ENCODE measurements around the gene RC3H1. TPM values are rescaled to one million over a fixed set of nuclear protein-coding genes. Genes with fewer than 3 reads are reported as not detected.

Gene RC3H1
- polyA plus RNA-seq, 1 donor from 2014 or later = 6.0 TPM

DNA sequence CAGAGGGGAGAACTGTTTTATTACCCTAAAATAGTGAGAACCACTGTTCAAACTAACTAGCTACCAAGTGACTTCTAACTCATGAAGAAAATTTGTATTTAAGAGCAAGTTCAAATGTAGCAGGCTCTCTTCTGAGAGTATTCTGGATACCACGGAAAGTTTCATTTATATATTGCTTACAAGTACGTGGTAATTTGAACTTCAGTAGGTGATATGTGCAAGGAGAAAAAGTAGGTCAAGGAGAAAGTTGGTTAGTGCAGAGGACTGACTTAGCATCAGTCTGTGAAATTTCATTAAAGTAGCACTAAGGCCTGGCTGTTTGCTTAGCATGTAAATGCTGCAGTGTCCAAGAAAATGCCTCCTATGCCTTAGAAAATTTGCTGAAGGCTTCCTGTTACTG is 121.7 kb downstream of the RC3H1 start:
- Mint-ChIP-seq H3K36me3 (peaks cover 4% of the 10 kb centered on the region), H3K9me3 (no peaks in the 10 kb centered on the region), H3K27me3 (no peaks in the 10 kb centered on the region), H3K4me3 (no peak overlapping the region), H3K4me1 (peaks cover 12 to 15% (median 14%) of the 10 kb centered on the region in 3 donors), H3K27ac (no peak overlapping the region)

GRCh38 chr1:173894189-173894588 is 128.0 kb downstream of the RC3H1 start:
- H3K36me3 Mint-ChIP-seq = peaks cover 13% of the 10 kb centered on the region

GRCh38 chr1:173893611-173894010 is 128.5 kb downstream of the RC3H1 start:
- Mint-ChIP-seq H3K9me3 (no peaks in the 10 kb centered on the region), H3K36me3 (peaks cover 16% of the 10 kb centered on the region), H3K4me1 (peaks cover 12 to 14% (median 13%) of the 10 kb centered on the region in 3 donors), H3K27me3 (no peaks in the 10 kb centered on the region), H3K4me3 (no peak overlapping the region), H3K27ac (no peak overlapping the region)

More at GRCh38 chr1:173894189-173894588, 128.0 kb downstream of the RC3H1 start:
- peaks cover 13 to 14% (median 14%) of the 10 kb centered on the region in 3 donors for H3K4me1 Mint-ChIP-seq
- H3K27me3 Mint-ChIP-seq = no peaks in the 10 kb centered on the region
- no peak overlapping the region for H3K4me3 Mint-ChIP-seq
- no peak overlapping the region for H3K27ac Mint-ChIP-seq
- H3K9me3 Mint-ChIP-seq = no peaks in the 10 kb centered on the region

- Mint-ChIP-seq H3K27me3 (no peaks in the 10 kb centered on the region), H3K4me1 (peaks cover 3 to 12% (median 4%) of the 10 kb centered on the region in 3 donors), H3K9me3 (no peaks in the 10 kb centered on the region), H3K4me3 (no peak overlapping the region), H3K27ac (no peak overlapping the region), H3K36me3 (peaks cover 29% of the 10 kb centered on the region)
Measured at GRCh38 chr1:173889885-173890284, 132.3 kb downstream of the RC3H1 start.

GRCh38 chr1:173888749-173889148 is 133.4 kb downstream of the RC3H1 start:
- no peak overlapping the region for H3K27ac Mint-ChIP-seq
- no peaks in the 10 kb centered on the region for H3K27me3 Mint-ChIP-seq
- peaks cover 2 to 12% (median 3%) of the 10 kb centered on the region in 3 donors for H3K4me1 Mint-ChIP-seq
- no peak overlapping the region for H3K4me3 Mint-ChIP-seq
- peaks cover 24% of the 10 kb centered on the region for H3K36me3 Mint-ChIP-seq
- no peaks in the 10 kb centered on the region for H3K9me3 Mint-ChIP-seq

GRCh38 chr1:173887627-173888026 is 134.5 kb downstream of the RC3H1 start:
- peaks cover 2 to 12% (median 3%) of the 10 kb centered on the region in 3 donors for H3K4me1 Mint-ChIP-seq
- no peak overlapping the region for H3K27ac Mint-ChIP-seq
- peaks cover 22% of the 10 kb centered on the region for H3K36me3 Mint-ChIP-seq
- H3K4me3 Mint-ChIP-seq = no peak overlapping the region
- no peaks in the 10 kb centered on the region for H3K27me3 Mint-ChIP-seq
- no peaks in the 10 kb centered on the region for H3K9me3 Mint-ChIP-seq

GRCh38 chr1:173886746-173887611 is 135.2 kb downstream of the RC3H1 start:
- H3K4me3 Mint-ChIP-seq = no peak overlapping the region
- H3K27ac Mint-ChIP-seq = peak overlapping the region in 1 of 3 donors; percentile 45
- H3K36me3 Mint-ChIP-seq = peaks cover 20% of the 10 kb centered on the region
- H3K27me3 Mint-ChIP-seq = no peaks in the 10 kb centered on the region
- peaks cover 3 to 12% (median 3%) of the 10 kb centered on the region in 3 donors for H3K4me1 Mint-ChIP-seq
- H3K9me3 Mint-ChIP-seq = no peaks in the 10 kb centered on the region

DNA sequence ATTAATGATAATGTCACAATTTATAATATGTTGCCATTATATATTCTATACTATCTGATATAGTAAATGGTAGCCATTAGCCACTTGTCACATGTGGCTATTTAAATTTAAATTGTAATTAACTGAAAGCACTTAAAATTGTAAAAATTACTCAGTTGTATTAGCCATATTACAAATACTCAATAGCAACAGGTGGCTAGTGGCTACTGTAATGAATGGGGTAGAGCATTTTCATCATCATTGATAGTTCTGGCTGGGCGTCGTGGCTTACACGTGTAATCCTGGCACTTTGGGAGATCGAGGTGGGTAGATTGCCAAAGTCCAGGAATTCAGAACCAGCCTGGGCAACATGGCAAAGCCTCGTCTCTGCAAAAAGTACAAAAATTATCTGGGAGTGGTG is 137.5 kb downstream of the RC3H1 start:
- Mint-ChIP-seq H3K27ac (no peak overlapping the region), H3K9me3 (no peaks in the 10 kb centered on the region), H3K4me1 (peaks cover 1 to 5% (median 3%) of the 10 kb centered on the region in 3 donors), H3K4me3 (no peak overlapping the region), H3K27me3 (no peaks in the 10 kb centered on the region), H3K36me3 (peaks cover 23% of the 10 kb centered on the region)

Other genes with a start within 250 kb of the RC3H1 start
- gene DARS2, start 197.7 kb downstream of the RC3H1 start, polyA plus RNA-seq = 8.6 TPM
- 7.2 TPM for gene CENPL, start 197.5 kb downstream of the RC3H1 start, polyA plus RNA-seq
- 307 TPM for gene GAS5, start 154.4 kb downstream of the RC3H1 start, polyA plus RNA-seq
- gene ZBTB37, start 154.0 kb downstream of the RC3H1 start, polyA plus RNA-seq = 2.0 TPM
- not detected for gene SERPINC1, start 105.0 kb downstream of the RC3H1 start, polyA plus RNA-seq
- 88.6 TPM for gene RABGAP1L, start 137.2 kb upstream of the RC3H1 start, polyA plus RNA-seq

All from IgD-negative memory B cell (primary cell).